ENCODE data around the gene PIKFYVE. TPM values are rescaled to one million over a fixed set of nuclear protein-coding genes. Genes with fewer than 3 reads are reported as not detected.

The PIKFYVE gene
- total RNA-seq, 6 experiments from 2014 or later, result 10.7 to 16.0 (median 13.2) TPM

DNA sequence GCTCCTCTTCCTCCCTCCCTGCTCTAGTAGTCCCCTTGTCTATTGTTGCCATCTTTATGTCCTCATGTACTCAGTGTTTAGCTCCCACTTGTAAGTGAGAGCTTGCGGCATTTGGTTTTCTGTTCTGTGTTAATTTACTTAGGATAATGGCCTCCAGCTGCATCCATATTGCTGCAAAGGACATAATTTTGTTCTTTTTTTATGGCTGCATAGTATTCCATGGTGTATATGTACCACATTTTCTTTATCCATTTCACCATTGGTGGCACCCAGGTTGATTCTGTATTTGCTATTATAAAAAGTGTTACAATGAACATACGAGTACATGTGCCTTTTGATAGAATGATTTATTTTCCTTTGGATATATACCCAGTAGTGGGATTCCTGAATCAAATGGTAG, 12.5 kb downstream of the PIKFYVE start:
- ATAC-seq, result no peak
- peaks cover 0 to 59% (median 28%) of the 10 kb centered on the region in 4 donors for H3K36me3 ChIP-seq
- WGBS (ENCODE audit: insufficient coverage, low coverage, low lambda C conversion rate, missing lambda C conversion rate), result 100% methylated on average over 2 of the region's 2 CpGs

DNA sequence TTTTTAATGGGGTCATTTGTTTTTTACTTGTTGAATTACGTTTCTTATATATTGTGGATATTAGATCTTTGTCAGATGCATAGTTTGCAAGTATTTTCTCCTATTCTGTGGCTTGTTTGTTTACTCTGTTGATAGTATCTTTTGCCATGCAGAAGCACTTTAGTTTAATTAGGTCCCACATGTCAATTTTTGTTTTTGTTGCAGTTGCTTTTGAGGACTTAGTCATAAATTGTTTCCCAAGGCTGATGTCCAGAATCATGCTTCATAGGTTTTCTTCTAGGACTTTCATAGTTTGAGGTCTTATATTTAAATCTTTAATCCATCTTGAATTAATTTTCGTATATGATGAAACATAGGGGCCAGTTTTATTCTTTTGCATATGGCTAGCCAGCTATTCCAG, 13.2 kb downstream of the PIKFYVE start:
- H3K27ac ChIP-seq, result no peak overlapping the region
- no peaks in the 10 kb centered on the region for H3K9me3 ChIP-seq
- H3K4me3 ChIP-seq, result no peak overlapping the region
- no peaks in the 10 kb centered on the region for H3K4me1 ChIP-seq
- peaks cover 0 to 53% (median 28%) of the 10 kb centered on the region in 4 donors for H3K36me3 ChIP-seq
- TF ChIP-seq CTCF (IDR thresholded peaks at IDR 0.05) (no peak), POLR2A (IDR thresholded peaks at IDR 0.05) (no peak)
- WGBS (ENCODE audit: insufficient coverage, low coverage, low lambda C conversion rate, missing lambda C conversion rate), result 100% methylated on average over 2 of the region's 2 CpGs
- DNase-seq, result no peak
- H3K27me3 ChIP-seq, result no peaks in the 10 kb centered on the region
- intact Hi-C loops (cut with DNase I), result no loop called here
- no peak for ATAC-seq

More for the DNA sequence above, 12.5 kb downstream of the PIKFYVE start:
- intact Hi-C loops (cut with DNase I), result no loop called here
- no peak overlapping the region for H3K4me3 ChIP-seq
- DNase-seq, result no peak
- no peaks in the 10 kb centered on the region for H3K4me1 ChIP-seq
- no peak overlapping the region for H3K27ac ChIP-seq
- no peak for TF ChIP-seq CTCF (IDR thresholded peaks at IDR 0.05)
- no peak for TF ChIP-seq POLR2A (IDR thresholded peaks at IDR 0.05)
- H3K9me3 ChIP-seq, result no peaks in the 10 kb centered on the region
- H3K27me3 ChIP-seq, result no peaks in the 10 kb centered on the region

- no peaks in the 10 kb centered on the region for H3K9me3 ChIP-seq
- H3K4me3 ChIP-seq, result no peak overlapping the region
- peaks cover 0 to 53% (median 25%) of the 10 kb centered on the region in 4 donors for H3K36me3 ChIP-seq
- DNase-seq (no peak), ATAC-seq (no peak)
- no peak overlapping the region for H3K27ac ChIP-seq
- no peaks in the 10 kb centered on the region for H3K27me3 ChIP-seq
- intact Hi-C loops (cut with DNase I), result no loop called here
- no peaks in the 10 kb centered on the region for H3K4me1 ChIP-seq
- TF ChIP-seq POLR2A (IDR thresholded peaks at IDR 0.05), result no peak
- WGBS (ENCODE audit: insufficient coverage, low coverage, low lambda C conversion rate, missing lambda C conversion rate), result 100% methylated on average over 2 of the region's 2 CpGs
These were observed 14.2 kb downstream of the PIKFYVE start for GRCh38 chr2:208280234-208280633.

- WGBS (ENCODE audit: insufficient coverage, low coverage, low lambda C conversion rate, missing lambda C conversion rate), result 74% methylated on average over 3 of the region's 3 CpGs
- Histone ChIP-seq H3K9me3 (no peaks in the 10 kb centered on the region), H3K4me3 (no peak overlapping the region), H3K4me1 (no peaks in the 10 kb centered on the region), H3K27ac (no peak overlapping the region), H3K36me3 (peaks cover 0 to 56% (median 25%) of the 10 kb centered on the region in 4 donors), H3K27me3 (no peaks in the 10 kb centered on the region)
- intact Hi-C loops (cut with DNase I), result no loop called here
- no peak for ATAC-seq
- DNase-seq, result no peak
- TF ChIP-seq CTCF (IDR thresholded peaks at IDR 0.05), result no peak
- TF ChIP-seq POLR2A (IDR thresholded peaks at IDR 0.05), result no peak
These were observed 14.9 kb downstream of the PIKFYVE start for GRCh38 chr2:208280933-208281332.

DNA sequence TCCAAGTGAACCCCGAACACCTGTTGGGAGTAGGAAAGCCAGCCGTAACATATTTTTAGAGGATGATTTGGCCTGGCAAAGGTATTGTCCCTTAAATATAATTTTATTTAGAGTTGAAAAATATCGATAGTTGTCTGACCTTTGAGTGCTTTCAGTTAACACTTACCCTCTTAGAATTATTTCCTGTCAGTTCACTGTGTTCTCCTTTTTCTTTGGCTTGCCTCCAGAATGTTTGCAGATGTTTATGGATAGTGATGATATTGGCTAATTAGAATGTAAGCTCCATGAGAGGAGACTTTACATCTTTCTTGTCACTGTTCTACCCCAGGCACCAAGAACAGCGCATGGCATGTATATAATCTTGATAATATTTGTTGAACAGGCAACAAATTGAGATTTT, 19.8 kb downstream of the PIKFYVE start:
- no peak for TF ChIP-seq POLR2A (IDR thresholded peaks at IDR 0.05)
- TF ChIP-seq CTCF (IDR thresholded peaks at IDR 0.05), result no peak
- Histone ChIP-seq H3K36me3 (peaks cover 0 to 38% (median 17%) of the 10 kb centered on the region in 4 donors), H3K4me3 (no peak overlapping the region), H3K27ac (no peak overlapping the region), H3K9me3 (peaks cover 0 to 3% (median 0%) of the 10 kb centered on the region in 4 donors), H3K4me1 (no peaks in the 10 kb centered on the region), H3K27me3 (no peaks in the 10 kb centered on the region)
- WGBS (ENCODE audit: insufficient coverage, low coverage, low lambda C conversion rate, missing lambda C conversion rate), result 75% methylated on average over 4 of the region's 4 CpGs
- DNase-seq (no peak), ATAC-seq (no peak)
- intact Hi-C loops (cut with DNase I), result no loop called here

Measured in right lobe of liver (tissue), 6 donors.